Measurements from ENCODE around the gene ZNF518A. TPM values are rescaled to one million over a fixed set of nuclear protein-coding genes. Genes with fewer than 3 reads are reported as not detected.

Gene ZNF518A
- total RNA-seq, 4 donors from 2014 or later, result 18.9 to 24.5 (median 20.1) TPM

GRCh38 chr10:96137567-96137966, 7.5 kb downstream of the ZNF518A start:
- TF ChIP-seq, protein P1, sequence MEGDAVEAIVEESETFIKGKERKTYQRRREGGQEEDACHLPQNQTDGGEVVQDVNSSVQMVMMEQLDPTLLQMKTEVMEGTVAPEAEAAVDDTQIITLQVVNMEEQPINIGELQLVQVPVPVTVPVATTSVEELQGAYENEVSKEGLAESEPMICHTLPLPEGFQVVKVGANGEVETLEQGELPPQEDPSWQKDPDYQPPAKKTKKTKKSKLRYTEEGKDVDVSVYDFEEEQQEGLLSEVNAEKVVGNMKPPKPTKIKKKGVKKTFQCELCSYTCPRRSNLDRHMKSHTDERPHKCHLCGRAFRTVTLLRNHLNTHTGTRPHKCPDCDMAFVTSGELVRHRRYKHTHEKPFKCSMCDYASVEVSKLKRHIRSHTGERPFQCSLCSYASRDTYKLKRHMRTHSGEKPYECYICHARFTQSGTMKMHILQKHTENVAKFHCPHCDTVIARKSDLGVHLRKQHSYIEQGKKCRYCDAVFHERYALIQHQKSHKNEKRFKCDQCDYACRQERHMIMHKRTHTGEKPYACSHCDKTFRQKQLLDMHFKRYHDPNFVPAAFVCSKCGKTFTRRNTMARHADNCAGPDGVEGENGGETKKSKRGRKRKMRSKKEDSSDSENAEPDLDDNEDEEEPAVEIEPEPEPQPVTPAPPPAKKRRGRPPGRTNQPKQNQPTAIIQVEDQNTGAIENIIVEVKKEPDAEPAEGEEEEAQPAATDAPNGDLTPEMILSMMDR (IDR thresholded peaks at IDR 0.05; ENCODE audit: low read depth), result no peak

DNA sequence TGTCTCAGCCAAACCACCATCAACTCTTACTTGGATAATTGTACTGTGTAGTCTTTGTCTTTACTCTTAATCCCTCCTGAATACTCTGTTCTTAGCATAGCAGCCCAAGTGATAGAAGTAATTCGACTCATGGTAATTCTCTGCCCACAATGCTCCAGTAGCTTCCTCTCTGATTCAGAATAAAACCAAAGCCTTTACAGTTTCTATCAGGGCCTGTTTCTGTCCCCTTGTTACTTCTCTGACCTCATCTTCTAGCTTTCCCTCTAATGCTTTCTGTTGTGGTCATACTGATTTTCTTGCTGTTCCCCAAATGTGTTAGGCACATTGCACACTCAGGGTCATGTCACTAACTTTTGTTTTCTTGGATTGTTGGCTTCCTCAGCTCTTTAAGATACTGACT, 8.0 kb downstream of the ZNF518A start:
- TF ChIP-seq, protein P1 (IDR thresholded peaks at IDR 0.05; ENCODE audit: low read depth), result no peak

GRCh38 chr10:96152437-96152836, 22.3 kb downstream of the ZNF518A start:
- TF ChIP-seq, protein P1 (IDR thresholded peaks at IDR 0.05; ENCODE audit: low read depth), result no peak

DNA sequence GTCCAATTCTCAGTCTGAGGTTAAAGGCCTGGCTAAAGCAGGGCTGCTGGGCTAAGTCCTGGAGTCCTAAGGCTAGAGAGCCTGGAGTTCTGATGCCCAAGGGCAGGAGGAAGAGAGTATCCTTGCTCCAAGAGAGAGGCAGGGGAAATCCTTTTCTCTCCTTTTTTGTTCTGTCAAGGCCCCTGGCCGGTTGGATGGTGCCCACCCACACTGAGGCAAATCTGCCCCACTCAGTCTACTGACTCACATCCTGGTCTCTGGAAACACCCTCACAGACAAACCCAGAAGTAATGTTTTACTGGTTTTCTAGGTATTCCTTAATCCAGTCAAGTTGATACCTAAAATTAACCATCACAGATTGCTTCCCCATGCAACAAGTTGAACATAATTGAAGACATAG, 23.0 kb downstream of the ZNF518A start:
- TF ChIP-seq, protein P1 (IDR thresholded peaks at IDR 0.05; ENCODE audit: low read depth), result no peak

DNA sequence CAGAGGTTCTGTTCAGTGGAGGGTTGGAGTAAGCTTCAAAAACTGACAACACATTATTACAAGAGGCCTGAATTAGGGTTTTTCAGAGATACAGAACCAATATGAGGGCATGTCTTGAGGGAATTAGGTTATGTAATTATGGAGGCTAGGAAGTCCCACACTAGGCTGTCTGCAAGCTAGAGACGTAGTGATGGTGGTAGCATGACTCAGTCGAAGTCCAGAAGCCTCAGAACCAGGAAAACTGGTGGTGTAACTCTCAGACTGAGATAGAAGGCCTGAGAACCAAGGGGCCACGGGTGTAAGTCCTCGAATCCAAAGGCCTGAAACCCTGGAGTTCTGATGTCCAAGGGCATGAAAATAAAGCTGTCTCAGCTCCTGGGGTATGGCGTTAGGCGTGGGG, 35.6 kb downstream of the ZNF518A start:
- TF ChIP-seq, protein P1 (IDR thresholded peaks at IDR 0.05; ENCODE audit: low read depth), result no peak

DNA sequence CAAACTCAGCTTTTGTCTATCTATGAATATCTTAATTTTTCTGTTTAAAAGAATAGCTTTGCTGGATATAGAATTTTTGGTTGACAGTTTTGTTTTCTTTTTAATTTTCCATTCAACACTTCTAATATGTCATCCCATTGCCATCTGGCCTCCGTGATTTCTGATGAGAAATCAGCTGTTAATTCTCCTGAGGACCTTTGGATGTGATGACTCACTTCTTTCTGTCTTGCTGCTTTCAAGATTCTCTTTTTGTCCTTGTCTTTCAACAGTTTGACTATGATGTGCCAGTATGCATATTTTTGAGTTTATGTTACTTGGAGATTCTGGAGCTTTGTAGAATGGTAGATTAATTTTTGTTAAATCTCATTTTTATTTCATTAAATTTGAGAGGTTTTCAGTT, 38.4 kb downstream of the ZNF518A start:
- TF ChIP-seq, protein P1 (IDR thresholded peaks at IDR 0.05; ENCODE audit: low read depth), result no peak

- TF ChIP-seq, protein P1 (IDR thresholded peaks at IDR 0.05; ENCODE audit: low read depth), result no peak
Measured at GRCh38 chr10:96170230-96170629, 40.1 kb downstream of the ZNF518A start.
